NCI-H82 (cell line): ENCODE results near the gene GRK1.
"Not testable (repeated sequence)": the region's sequence is repeated elsewhere in the genome, so short reads cannot be mapped to it uniquely, and the experiment has no call there.

Experiments used
- DNase-seq: peaks from one replicate; lab custom pipeline; 2025; lab: John Stamatoyannopoulos, UW

The GRK1 gene

DNA sequence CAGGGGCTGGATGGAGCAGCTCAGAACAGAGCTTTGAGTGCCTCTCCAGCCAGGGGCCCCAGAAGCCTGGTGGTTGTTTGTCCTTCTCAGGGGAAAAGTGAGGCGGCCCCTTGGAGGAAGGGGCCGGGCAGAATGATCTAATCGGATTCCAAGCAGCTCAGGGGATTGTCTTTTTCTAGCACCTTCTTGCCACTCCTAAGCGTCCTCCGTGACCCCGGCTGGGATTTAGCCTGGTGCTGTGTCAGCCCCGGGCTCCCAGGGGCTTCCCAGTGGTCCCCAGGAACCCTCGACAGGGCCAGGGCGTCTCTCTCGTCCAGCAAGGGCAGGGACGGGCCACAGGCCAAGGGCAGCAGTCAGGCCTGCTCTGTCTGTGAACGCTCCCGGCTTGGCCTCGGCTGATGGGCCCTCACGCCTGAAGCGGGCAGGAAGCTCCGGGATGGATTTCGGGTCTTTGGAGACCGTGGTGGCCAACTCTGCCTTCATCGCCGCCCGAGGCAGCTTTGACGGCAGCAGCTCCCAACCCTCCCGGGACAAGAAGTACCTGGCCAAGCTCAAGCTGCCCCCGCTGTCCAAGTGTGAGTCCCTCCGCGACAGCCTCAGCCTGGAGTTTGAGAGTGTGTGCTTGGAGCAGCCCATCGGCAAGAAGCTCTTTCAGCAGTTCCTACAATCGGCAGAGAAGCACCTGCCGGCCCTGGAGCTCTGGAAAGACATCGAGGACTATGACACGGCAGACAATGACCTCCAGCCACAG lies at the start of gene GRK1:
TSS of gene GRK1 (plus strand) at position 269 of the 751 bp plus-strand sequence. CDS start at position 437, 168 bp downstream.
- DNase-seq: peak; percentile 72

DNA sequence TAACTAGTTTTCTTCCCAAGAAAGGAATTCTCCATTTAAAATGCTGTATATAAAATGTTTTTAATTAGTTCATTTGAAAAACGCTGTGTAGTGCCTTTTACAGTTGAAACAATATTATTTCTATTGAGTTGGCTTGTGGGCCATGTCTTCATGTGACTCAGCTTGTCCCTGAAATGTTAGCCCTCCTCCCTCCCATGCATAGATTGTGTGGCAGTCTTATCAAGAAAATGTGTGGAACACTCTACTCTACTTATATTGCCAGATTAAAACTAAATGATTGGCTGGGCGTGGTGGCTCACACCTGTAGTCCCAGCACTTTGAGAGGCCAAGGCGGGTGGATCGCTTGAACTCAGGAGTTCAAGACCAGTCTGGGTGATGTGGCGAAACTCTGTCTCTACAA lies 49.1 kb upstream of the GRK1 start:
- DNase-seq: no peak

DNA sequence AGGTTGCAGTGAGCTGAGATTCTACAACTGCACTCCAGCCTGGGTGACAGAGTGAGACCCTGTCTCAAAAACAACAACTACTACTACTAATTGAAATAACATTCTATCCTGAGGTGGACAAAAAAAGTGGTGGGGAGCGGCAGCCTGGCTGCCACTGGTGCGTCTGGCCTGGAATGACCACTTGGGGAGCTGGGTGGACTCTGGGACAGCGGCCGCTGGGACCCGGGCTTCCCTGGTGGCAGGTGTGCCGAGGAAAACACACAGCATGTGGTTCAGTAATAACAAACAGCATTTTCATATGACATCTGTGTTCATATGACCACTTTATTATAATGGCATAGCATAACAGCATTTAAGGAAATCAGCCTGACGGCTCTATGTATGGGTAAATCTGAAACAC lies 48.6 kb upstream of the GRK1 start:
- no peak for DNase-seq

DNA sequence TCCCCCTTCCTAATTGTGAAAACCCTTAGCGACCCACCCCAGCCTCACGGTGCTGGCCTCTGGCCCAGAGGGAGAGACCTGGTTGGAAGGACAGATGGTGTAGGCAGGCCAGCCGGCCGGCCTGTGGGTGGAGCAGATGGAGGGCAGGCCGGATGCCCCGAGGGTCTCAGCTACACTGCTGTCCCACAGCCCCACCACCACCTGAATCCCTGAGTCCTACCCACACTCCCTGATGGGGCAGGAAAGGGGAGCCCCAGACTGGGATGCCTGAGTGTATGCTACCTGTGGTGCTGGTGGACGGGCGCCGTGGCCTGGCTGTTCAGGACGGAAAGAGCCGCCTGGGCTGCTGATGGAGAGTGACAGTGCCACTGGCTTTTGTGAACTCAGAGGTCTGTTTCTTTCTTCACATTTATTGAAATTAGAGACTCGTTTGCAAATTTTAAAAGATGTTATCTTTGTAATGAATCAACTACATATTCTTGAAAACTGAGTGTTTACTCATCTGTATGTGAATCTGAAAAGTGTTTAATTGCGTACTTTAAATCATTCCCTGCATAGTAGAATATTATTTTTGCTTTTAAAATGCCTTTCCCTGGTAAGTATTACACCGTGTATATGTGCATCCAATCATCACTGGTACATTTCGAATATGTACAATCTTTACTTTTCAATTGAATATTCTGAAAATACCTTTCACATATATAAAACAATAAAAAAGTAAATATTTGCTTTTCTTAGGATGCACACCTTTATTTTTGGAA lies 46.8 kb upstream of the GRK1 start:
- no peak for DNase-seq

DNA sequence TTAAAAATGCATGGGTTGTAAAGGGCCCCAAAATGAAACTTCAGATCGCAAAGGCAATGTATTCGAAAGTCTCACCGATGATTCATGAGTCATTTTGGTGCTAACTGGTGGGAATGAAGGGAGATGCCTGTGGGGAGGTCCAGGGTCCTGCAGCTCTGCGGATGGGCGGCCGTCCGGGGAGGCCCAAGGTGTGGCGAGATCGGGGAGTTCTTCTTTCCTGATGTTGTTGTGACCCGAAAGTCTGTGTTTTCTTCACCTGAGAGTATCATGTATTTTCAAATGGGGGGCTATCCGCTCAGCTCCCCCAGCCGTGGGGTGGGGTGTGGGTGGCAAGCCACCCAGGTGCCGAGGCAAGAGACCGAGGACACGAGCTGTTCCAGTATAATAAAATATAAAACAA lies 46.0 kb upstream of the GRK1 start:
- no peak for DNase-seq

DNA sequence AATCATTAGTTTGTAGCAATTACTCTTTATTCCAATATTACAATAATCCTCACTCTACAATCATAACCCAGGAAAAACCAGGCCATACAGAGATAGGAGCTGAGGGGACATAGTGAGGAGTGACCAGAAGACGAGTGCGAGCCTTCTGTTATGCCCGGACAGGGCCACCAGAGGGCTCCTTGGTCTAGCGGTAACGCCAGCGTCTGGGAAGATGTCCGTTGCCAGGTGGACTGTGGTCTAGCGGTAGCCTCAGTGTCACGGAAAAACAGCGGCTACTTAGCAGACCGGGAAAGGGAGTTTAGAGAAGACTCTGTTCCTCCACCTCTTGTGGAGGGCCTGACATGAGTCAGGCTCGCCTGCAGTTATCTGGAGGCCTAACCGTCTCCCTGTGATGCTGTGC lies 45.5 kb upstream of the GRK1 start:
- not testable (repeated sequence) for DNase-seq

DNA sequence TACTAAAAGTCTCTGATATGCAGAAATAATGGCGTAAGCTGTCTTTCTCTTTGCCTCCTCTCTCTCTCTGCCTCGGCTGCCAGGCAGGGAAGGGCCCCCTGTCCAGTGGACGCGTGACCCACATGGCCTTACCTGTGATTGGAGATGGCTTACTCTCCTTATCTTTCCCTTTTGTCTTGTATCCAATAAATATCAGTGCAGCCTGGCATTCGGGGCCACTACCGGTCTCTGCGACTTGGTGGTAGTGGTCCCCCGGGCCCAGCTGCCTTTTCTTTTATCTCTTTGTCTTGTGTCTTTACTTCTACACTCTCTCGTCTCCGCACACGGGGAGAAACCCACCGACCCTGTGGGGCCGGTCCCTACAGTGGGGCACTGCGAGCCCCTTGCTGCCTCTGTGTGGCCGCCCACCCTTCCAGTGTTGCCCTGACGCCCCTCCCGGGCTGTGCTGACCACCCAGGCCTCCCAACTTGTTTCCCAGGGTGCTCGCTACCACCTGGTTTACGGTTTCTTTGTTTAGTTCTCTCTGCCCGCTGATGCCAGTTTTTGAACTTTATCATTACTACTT lies 45.0 kb upstream of the GRK1 start:
- DNase-seq: not testable (repeated sequence)

DNA sequence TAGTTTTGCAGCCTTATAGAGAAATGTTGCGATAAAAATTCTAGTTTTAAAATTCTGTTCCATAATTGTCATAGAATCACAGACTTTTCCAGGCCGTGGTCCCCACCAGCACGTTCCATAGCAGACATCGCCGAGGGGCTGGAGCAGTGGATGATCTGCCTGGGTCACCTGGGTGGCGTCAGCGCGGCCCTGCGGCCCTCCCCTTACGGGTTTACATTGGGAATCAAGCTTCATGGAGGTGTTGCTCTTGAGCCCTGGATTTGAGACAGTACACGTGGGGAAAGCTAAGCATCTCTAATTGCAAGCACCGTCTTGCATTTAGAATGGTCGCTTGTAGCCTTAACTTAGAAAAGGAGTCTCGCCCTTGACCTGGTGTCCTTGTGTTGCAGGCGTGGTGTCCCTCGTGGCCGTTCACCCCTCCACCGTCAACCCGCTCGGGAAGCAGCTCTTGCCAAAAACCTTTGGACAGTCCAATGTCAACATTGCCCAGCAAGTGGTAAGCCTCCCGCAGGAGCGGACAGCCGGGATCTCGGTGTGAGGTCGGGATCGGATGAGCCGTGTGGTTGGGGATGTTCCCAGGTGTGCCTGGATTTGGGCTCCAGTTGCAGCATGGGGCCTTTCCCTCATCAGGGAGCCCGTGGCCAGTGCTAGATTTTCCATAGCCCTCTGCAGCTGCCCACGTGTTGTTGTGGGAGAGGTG lies 44.1 kb upstream of the GRK1 start:
- no peak for DNase-seq

DNA sequence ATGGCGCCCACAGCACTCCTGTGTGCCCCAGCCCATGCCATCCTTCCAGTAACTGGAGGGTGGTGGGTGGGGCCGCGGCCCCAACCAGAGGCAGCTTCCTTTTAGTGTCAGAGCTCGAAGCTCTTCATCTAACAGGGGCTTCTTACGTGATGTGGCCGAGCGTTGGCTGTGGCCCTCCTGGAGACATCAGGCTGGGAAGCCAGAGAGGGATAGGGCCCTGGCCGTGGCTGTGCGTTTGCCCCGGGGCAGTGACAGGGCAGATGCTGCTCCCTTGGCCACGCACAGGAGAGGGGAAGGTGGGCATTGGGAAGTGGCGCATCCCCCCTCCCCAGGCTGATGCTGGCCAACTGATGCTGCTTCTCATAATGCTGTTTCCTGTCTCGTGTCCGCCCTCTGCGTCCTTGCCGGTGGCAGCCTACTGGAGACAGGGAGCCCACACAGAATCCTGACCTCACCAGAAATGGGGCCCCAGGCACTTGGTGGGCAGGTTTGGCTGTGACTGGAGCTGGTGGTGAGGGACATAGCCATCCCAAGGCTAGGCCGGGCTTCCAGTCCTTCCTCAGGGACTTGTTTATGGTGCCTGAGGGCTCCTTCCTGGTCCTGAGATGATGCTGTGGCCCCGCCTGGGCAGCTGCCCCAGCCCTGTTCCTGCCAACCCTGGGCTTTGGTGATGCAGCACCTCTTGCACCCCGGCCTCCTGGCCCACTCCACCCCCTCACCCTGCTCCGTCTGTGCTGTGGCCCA lies 43.4 kb upstream of the GRK1 start:
- no peak for DNase-seq

DNA sequence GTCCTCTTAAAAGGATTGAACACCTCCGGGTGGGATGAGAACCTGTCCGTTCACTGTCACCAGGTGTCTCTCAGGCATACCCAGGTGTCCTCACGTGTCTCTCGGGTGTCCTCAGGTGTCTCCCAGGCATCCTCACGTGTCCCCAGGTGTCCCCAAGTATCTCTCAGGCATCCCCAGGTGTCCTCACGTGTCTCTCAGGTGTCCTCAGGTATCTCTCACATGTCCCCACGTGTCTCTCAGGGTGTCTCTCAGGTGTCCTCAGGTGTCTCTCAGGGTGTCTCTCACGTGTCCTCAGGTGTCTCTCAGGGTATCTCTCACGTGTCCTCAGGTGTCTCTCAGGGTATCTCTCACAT lies 42.8 kb upstream of the GRK1 start:
- DNase-seq: no peak

DNA sequence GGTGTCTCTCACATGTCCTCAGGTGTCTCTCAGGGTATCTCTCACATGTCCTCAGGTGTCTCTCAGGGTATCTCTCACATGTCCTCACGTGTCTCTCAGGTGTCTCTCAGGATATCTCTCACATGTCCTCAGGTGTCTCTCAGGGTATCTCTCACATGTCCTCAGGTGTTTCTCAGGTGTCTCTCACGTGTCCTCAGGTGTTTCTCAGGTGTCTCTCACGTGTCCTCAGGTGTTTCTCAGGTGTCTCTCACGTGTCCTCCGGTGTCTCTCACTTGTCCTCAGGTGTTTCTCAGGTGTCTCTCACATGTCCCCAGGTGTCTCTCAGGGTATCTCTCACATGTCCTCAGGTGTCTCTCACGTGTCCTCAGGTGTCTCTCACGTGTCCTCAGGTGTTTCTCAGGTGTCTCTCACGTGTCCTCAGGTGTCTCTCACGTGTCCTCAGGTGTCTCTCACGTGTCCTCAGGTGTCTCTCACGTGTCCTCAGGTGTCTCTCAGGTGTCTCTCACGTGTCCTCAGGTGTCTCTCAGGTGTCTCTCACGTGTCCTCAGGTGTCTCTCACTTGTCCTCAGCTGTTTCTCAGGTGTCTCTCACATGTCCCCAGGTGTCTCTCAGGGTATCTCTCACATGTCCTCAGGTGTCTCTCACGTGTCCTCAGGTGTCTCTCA lies 42.2 kb upstream of the GRK1 start:
- not testable (repeated sequence) for DNase-seq

DNA sequence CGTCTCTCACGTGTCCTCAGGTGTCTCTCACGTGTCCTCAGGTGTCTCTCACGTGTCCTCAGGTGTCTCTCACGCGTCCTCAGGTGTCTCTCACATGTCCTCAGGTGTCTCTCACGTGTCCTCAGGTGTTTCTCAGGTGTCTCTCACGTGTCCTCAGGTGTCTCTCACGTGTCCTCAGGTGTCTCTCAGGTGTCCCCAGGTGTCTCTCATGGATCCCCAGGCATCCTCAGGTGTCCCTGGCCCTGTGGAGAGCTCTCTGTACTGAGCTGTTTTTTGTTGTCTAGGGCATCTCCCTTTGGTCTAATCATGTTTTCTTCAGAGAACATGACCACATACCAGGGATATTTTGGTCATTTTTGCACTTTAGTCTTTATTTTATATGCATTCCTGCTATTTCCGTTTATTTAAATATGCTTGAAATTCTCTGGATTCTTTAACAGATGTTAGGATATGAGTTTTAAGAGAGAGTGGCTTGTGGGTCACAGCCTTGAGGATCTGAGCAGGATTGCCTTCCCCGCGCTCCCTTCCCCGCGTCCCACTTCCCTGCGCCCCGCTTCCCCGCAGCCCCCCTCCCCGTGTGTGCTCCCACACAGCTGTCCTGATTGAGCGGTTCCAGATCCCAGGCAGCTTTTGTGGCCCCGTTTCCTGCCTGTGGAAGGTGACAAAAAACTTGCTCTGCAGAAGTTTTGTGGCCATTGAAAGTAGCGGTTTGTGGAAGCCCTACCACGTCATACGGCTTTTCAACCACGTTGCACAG lies 40.9 kb upstream of the GRK1 start:
- no peak for DNase-seq

DNA sequence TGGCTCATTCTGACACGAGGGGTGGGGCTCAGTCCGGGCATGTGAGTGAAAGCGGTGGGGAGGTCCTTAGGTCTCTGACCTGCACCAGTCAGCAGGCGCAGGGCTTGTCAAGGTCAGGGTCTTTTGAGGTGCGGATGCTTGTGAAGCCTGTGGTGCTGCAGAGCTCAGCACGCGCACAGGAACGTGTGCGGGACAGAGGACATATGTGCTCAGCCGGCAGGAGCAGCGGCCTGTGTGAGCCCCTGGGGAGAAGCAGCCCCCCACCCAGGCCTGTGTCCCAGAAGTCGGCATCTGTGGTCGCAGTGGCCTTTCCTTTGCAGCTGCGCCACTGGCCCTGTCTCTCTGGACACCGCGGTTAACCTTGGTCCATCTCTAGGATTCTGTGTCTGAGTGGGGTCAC lies 39.9 kb upstream of the GRK1 start:
- DNase-seq: no peak

DNA sequence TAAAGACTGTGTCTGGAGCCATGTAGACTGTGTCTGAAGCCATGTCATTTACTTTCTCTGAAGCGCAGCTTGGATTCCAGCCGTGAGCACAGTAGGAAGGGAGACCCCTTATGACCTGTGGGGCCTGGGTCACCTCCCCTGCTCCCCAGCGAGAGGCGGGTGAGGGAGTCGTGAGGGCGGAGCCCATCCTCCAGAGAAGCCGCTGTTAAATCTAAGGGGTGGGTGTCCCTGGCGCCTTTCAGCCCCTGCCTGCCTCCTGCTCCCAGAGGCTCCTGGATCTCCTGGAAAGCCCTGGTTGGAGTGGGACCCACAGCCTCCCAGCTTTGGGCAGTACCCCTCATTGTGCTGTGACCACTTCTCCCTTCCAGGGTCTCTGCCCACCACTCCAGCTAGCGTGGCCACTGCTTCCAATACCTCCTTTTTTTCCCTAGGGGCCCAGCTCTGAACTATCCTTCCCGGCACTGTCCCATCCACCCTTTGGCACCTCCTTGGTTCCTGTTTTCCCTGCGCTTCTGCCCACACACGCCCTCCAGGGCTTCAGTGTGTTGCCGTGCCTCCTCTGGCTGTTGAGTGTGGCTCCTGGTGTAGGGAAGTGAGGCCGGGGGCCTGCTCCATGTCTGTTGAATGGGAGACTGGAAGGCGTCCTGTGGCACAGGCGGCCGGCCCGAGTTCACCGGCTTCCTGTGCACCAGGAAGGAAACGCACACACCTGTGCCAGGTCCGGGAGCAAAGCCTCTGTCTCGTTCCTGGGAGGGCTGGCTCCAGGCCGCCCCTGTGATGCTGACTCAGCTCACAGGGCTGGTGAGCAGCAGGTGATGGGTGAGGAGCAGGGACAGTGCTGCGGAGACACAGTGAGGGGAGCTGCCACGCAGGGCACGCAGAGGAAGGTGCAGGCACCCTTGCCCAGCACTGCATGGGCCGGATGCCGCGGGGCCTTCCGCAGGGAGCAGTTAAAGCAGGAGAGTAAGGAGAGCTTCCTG lies 38.4 kb upstream of the GRK1 start:
- DNase-seq: no peak

DNA sequence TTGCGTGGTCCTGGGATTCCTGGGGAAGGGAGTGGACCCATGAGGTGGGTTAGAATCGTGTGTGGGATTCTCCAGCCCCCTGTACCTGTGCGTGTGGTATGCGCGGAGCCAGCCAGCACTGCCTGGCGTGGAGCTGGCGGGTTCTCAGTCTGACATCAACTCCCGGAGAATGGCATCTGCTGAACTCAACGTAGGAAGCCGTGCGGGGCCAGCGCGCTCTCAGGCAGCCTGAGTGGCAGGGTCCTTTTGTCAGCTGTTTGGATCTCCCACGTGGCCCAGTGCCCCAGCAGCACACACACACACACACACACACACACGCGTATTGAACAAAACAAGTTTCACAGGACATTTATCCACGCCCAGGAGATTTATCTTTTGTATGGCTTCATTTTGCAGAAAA lies 37.2 kb upstream of the GRK1 start:
- DNase-seq: no peak

DNA sequence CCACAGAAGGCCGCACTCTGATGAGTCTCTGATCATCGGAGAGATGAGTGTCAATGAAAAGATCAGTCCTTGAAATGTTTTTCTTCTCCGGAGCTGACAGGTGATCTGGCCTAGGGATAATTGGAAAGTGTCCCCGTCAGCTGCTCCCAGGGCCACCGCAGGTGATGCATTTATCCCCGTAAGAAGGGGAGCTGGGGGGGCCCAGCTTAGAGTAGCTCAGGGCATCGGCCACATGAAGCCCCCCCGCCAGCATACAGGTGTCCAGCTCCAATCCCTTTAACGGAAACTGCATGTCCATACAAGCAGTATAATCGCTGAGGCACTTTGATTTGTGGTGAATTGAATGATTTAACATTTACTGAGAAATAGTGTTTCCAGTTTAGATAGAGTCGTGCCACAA lies 36.7 kb upstream of the GRK1 start:
- DNase-seq: no peak

DNA sequence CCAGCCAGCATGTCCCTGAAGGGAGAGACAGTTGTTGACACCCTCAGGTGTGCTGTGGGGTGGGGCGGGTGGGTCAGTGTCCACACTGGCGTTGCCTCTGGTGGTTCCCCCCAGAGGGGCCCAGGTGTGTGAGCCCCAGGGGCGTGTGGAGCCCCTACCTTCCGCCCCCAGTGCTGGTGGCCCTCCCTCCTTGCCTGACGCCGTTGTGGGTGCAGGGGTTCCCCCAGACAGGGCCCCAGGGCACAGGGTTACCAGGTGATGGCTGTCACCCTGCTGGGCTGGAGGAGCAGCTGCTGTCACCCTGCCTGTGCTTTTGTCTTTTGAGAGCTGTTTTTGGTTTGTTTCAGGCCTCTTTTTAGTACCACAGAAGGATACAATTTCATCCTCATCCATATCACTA lies 36.2 kb upstream of the GRK1 start:
- no peak for DNase-seq

DNA sequence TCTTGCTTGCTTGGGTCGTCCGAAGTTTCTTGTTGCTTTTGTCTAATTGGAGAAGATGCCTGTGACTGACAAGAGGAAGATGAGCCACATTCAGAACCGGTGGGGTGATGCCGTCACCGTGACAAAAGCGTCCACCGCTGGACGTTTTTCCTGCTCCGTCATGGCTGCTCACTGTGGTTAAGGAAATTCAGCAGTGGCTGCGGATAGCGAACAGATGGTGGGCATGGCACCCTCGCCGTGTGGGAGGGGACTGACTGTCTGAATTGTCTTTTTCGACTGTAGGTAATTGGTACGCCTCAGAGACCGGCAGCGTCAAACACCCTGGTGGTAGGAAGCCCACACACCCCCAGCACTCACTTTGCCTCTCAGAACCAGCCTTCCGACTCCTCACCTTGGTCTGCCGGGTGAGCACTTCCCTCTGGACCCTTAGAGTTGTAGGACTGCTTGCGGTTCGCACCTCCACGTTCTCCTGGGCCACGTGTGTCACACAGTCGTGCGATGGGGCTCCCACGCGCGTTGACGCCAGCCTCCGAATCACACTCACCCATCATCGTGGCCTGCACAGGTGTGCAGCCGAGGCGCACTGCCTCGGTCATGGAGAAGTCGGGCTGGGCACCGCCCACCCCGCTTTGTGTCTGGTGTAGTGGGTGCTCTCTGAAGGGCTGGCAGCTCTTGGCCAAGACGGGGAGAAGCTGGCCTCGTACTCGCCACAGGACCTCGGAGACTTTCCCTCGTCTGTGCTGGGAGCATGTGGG lies 35.5 kb upstream of the GRK1 start:
- DNase-seq: no peak
